Ureter (tissue), 1 donor: ENCODE measurements around the gene SRPK1. TPM values are rescaled to one million over a fixed set of nuclear protein-coding genes. Genes with fewer than 3 reads are reported as not detected.

Experiments used
- DNase-seq: peaks from one replicate; pipeline ENCODE4 v3.0.0-alpha.2; 2020; ENCODE audit warnings: low spot score
- total RNA-seq: library from RNA; stranded (reverse); gene quantifications from one replicate; pipeline ENCODE4 v1.2.4, GENCODE V29; 2023
- donor health status: DM: yes; HTN: yes; CAD: no.

The SRPK1 gene
- total RNA-seq, 1 donor from 2014 or later: 72.9 TPM

DNA sequence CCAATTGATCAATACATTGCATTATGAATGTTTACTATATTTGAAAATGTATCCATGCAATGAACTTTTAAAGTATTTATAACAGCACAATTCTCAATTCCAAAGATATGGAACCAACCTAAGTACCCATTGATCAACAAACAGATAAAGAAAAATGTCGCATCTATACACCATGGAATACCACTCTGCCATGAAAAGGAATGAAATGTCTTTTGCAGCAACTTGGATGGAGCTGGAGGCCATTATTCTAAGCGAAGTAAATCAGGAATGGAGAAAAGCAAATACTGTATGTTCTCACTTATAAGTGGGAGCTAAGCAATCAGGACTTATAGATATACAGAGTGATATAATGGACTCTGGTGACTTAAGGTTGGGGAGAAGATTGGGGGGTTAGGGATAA lies 22.9 kb downstream of the SRPK1 start:
- no peak for DNase-seq

DNA sequence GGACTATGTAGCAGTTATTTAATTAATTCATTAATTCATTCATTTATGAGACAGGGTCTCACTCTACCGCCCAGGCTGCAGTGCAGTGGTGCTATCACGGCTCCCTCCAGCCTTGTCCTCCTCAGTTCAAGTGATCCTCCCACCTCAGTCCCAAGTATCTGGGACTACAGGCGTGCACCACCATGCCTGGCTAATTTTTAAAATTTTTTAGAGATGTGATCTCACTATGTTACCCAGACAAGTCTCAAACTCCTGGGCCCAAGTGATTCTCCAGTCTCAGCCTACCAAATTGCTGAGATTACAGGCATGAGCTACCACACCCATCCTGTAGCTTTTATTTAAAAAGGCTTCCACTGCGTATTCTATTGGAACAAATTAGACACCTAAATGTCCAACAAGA lies 23.4 kb downstream of the SRPK1 start:
- no peak for DNase-seq

DNA sequence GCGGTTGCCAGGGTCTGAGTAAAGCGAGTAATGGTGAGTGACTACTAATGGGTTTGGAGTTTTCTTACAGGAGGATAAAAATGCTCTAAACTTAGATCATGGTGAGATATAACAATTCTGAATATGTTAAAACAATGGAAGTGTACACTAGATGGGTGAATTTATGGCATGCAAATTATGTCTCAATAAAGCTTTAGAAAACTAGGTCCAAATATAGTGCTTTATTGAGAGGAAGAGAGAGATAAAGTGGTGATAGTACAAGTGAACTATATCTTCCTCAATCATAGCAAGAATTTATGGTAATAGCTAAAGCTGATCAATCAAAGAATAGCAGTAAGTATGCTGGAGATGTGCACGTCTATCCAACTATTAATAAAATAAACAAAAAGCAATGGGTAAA lies 23.9 kb downstream of the SRPK1 start:
- no peak for DNase-seq

DNA sequence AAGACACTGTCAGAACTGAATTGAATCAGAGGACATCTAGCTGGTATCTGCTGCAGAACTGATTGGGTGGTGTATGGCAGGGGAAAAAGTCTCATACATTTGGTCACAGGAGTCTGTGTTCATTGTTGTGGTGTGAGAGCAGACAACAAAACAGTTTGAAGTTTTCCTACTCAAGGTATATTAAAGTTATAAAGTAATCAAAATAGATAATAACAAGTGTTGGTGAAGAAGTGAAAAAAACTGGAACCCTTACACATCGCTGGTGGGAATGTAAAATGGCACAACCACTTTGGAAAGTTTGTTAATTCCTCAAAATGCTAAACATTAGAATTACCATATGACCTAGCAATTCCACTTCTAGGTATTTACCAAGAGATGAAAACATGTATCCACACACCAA lies 24.7 kb downstream of the SRPK1 start:
- no peak for DNase-seq

DNA sequence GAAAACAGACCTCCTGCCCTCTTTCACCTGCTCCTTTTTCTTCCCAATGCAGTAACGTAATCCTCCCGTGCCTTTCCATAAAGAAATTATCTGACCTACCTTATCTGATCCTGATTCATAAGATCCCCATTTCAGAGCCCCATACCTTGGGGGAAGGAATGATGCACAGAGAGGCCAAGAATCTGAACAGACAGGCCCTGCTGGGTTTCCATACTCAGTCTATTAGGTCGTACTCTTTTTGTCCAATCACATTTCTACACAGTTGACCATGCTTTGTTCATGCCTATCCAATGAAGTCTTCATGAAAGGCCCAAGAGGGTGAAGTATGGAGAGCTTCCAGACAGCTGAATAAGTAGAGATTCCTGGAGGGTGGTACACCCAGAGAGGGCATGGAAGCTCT lies 25.3 kb downstream of the SRPK1 start:
- no peak for DNase-seq

DNA sequence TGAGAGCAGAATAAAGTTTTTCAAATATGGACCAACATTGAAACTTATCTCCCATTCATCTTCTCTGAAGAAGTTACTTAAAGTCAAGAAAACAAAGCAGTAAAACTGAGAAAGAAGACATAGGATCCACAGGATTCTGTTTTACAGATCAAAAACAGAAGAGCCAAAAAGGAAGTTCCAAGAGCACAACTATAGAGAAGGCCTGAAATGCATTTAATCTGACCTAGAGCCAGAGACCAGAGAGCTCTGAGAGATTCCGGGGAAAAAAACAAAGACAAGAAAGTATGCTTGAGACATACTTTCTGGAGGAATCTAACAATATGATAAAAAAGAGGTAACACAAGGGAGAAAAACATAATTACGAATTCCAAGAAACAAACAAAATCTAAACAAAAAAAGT lies 26.1 kb downstream of the SRPK1 start:
- no peak for DNase-seq

DNA sequence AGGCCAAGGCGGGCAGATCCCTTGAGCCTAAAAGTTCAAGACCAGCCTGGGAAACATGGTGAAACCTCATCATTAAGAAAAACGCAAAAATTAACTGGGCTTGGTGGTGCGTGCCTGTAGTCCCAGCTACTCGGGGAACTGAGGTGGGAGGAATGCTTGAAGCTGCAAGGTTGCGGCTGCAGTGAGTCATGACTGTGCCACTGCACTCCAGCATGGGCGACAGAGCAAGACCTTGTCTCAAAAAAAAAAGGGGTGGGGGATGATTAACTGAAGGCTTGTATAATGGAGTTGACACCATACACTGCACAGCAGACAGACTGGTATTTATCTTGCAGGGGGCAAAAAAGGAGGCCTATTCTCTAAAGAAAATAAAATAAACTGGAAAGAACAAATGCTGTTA lies 27.7 kb downstream of the SRPK1 start:
- no peak for DNase-seq

DNA sequence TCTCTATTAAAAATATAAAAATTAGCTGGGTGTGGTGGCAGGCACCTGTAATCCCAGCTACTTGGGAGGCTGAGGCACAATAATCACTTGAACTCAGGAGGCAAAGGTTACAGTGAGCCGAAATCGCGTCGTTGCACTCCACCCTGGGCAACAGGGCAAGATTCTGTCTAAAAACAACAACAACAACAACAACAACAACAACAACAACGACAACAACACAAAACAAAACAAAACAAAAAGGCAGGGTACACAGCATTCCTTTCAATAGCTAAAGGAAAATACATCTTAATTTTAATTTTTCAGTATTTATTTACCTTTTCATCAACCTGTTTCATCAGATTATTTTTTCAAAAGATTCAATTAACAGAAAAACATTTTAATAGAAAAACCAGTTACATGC lies 28.4 kb downstream of the SRPK1 start:
- DNase-seq: no peak

DNA sequence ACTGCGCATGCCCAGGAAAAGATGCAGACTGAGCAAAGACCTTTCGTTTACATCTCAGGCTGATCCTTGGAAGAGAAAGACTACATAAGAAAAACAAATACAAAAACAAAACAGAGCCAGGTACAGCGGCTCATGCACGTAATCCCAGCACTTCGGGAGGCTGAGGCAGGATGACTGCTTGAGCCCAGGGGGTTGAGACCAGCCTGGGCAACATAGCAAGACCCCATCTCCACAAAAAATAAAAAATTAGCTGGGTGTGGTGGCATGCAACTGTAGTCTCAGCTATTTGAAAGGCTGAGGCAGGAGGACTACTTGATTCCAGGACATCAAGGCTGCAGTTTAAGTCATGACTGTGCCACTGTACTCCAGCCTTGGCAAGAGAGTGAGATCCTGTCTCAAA lies 41.7 kb downstream of the SRPK1 start:
- DNase-seq: no peak

DNA sequence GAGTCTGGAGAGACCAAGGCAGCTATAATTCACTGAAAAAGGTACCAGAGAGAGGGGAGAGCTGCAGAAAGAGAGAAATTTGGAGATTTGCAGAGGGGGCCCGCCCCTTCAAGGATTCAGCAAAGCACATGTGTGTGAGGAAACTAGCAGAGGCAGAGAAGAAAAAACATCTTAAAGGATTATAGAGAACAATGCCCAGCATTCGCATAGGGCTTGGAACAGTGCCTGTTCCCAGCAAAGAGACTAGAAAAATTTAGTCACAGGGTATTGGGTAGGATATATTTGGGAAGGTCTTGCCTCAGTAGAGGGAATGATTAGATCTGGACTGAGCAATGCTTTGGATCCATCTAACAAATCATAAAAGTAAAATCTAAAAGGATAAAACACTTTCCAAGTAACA lies 44.0 kb downstream of the SRPK1 start:
- no peak for DNase-seq

DNA sequence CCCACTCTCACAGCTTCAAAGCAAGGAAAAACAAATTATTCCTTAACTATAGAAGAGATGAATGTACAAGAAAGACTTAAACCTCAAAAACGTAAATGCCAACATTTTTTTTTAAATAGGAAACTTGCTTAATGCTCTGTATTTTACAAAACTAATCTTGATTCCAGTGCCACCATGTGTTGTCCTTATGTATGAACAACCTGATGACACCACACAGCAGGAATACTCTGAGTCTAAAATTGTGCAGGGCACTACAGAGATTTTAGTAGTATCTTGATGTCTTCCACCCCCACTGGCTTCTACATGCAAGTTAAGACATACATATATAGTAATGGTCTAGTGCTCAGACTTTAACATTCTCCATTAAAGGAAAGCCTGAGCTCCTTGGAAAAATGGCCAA lies 46.2 kb downstream of the SRPK1 start:
- no peak for DNase-seq

DNA sequence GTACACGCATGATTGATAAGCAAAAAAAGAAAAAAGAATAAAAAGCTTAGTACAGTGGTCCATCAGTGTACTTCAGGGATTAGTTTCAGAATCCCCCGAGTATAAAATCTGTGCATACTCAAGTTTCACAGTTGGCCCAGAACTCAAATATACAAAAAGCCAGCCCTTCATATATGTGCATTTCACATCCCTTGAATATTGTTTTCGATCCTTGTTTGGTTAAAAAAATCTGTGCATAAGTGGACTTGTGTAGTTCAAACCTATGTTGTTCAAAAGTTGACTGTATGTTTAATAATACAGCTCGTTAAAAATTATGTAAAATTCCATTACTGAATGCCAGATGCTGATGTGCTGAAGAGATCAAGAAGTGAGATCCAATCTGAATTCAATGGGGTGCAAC lies 61.5 kb downstream of the SRPK1 start:
- DNase-seq: no peak

DNA sequence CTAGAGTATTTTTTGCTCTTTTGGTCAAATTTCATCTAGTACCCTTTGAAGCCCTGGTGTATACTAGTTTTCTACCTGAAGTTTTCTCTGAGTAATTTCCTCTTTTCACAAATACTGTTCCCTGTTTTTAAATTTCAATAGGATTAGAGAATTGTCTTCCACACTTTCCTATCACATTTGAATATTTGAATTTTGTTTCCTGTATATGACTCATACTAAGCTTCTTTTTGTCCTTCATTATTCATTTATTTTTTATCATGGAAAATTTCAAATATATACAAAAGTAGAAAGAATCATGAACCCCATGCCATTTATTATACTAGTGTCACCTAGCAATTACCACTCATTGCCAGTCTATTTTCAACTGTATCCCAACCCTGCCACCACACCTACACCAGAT lies 63.0 kb downstream of the SRPK1 start:
- no peak for DNase-seq

DNA sequence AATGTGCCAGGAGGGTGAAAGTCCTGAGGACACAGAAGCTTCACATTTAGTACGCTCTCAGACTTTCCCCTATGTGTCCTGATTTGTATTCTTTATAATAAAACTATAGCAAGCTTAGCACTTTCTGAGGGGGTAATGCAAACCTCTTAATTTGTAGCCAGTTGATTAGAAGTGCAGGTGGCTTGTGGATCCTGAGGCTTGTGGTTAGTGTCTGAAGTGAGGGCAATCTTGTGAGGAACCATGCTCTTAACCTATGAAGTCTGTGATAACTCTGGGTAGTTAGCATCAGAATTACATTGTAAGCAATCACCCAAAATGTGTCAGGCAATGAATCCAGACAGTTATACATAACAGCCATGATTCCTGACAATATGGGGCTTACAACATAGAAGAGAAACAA lies 64.6 kb downstream of the SRPK1 start:
- no peak for DNase-seq

DNA sequence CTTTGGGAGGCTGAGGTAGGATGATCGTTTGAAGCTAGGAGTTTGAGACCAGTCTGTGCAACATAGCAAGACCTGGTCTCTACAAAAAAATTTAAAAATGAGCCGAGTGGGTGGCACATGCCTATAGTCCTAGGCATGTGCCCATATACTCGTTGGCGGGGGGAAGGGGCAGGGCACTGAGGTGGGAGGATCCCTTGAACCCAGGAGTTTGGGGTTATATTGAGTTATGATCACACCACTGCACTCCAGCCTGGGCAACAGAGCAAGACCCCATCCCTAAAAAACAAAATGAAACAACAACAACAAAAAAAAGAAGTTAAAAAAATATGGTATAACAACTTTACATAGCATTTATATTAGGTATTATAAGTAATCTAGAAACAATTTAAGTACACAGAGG lies 67.9 kb downstream of the SRPK1 start:
- no peak for DNase-seq

DNA sequence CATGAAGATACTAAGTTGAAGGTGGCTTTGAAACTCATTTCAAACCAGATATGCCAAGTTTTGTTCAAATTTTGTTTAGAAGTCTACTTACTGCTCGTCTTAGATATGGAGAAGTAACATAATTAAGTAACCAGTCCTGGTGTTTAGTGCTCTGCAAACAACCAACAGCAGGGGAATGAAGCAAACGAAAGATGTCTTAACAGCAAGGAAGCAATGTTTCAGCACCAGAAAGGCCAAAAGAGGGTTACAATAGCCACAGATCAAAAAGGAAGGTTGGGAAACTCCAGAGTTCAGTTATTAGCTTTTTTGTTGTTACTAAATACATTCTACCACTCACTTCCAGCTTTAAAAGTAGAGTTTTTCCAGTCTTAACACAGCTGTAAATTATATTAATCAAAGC lies 70.7 kb downstream of the SRPK1 start:
- DNase-seq: no peak

DNA sequence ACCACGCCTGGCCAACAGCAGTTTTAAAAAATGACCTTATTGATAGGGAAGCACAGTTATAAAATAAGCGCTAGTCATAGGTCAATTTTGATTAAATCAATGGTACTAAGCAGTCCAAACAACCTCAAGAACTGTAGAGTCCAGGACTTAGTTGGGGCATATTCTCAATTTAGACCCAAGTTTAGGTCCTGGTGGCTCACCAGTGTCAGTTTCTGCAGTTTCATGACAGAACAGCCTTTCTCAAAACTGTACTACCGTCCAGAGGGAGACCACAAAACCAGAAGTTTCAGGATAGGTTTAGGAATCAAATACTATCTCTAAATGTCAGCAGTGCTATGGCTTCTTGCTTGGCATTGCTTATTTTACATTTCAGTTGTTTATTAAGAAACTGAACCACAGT lies 76.6 kb downstream of the SRPK1 start:
- no peak for DNase-seq

DNA sequence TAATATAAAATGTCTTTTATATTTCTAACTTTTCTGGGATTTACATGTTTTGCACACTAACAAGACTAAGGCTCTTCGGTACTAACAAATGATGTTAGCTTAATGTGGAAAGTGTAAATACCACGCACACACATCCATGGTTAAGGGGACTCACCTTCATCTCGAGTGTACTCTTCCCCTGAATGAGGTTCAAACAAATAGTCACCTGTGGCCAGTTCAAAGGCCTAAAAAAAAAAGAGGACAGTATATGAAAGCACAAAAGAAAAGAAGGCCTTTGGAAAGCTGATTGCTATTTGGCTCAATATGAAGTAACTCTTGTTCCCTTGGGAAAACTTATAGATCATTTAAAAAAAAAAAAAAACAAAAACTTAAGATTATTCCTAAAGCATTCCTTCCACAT lies 78.5 kb downstream of the SRPK1 start:
- no peak for DNase-seq

DNA sequence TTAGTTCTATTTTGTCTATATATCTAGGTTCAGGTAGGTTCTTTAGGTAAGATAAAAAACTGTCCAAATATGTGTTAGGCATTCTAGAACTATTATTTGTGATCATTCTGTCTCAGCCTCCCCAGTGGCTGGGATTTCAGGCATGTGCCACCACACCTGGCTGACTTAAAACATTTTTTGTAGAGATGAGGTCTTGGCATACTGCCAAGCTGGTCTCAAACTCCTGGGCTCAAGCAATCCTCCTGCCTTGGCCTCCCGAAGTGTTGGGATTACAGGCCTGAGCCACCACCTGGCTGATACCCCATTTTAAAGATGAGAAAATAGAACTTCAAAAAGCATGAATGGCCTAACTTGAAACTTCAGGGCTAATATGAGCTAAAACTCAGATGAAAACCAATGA lies 81.9 kb downstream of the SRPK1 start:
- DNase-seq: no peak

DNA sequence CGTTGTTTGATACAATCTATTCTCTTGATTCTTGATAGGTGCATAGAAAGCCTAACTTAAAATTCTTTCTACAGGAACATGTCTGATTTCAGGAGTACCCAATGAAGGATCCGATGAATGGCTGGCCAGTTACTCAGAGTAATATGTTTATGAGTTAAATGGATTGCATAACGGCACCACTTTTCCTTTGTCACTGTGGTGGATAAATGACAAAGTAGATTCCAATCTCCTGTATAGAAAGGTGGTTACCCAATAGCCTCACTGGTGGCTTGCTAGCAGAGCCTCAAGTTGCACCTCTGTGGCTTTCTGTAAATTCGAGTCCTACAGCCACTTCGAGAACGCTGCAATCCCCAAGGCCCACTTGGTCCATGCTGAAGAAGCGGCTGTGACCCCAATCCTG lies 87.4 kb downstream of the SRPK1 start:
- DNase-seq: no peak

DNA sequence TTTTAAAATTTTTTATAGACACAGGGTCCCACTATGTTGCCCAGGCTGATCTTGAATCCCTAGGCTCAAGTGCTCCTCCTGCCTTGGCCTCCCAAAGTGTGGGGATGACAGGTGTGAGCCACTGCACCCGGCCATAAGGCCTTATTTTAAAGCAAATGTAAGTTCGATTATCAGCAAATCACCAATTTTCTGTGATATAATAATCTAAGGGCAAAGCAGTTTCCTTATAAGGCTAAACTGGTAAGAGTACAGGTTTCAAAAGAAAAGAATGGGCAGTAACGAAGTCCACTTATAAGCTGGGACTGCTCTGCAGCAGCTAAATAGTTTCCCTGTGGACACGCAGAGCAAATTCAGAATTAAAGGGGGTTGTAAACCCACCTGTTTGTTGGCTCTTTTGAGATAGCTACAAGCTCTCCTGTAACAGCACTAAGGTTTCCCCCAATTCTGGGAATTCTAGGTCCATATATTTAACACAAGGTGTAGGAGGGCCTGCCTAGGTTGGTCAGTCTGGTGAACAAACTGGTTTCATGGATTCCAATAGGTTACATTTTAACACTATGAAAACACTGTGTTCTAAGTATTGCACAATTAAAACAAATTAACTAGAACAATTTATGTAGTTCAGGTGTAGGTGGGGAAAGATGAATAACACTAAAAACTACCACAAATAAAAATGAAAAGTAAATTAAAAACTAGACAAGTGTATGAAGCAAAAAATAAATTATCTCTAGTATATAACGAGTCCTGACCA lies 89.5 kb downstream of the SRPK1 start:
- no peak for DNase-seq

DNA sequence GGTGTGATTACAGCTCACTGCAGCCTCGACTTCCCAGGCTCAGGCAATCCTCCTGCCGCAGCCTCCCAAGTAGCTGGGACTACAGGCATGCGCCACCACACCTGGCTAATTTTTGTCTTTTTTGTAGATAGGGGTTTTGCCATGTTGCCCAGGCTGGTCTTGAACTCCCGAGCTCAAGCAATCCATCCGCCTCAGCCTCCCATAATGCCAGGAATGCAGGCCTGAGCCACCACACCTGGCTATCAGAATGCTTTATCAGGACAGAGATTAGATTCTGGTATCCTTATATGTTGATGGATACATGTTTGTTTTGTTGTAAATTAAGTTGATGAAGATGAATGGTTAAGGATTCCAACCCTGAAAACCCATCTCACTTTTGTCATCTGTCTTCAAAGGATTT lies 91.6 kb downstream of the SRPK1 start:
- DNase-seq: no peak

DNA sequence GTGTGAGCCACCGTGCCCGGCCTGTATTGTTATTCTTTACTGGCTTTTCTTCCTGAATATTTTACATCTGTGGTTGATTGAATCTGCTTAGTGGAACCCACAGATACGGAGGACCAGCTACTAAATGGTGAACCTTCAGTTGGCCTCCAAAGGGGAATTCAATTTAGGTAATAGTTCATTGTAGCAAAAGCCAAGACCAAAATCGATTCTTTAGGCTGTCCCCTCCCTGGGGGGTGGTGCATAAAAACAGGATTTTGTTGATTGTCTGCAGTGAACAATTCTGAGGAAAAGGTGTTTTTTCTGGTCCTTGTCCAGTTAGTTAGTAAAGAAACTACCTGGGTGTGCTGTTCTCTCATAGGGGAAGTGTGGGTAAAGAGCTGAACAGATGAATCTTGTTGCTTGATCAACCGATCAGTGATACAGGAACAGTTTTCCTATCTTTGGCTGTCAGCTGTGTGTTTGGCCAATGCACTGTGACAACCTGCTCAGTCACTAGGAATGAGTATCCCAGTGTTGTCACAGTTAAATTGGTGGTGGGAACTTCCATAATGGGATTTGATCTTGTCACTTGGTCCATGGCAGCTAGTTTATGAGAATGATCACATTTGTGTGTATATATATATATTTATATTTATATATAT lies 96.2 kb downstream of the SRPK1 start:
- DNase-seq: no peak

DNA sequence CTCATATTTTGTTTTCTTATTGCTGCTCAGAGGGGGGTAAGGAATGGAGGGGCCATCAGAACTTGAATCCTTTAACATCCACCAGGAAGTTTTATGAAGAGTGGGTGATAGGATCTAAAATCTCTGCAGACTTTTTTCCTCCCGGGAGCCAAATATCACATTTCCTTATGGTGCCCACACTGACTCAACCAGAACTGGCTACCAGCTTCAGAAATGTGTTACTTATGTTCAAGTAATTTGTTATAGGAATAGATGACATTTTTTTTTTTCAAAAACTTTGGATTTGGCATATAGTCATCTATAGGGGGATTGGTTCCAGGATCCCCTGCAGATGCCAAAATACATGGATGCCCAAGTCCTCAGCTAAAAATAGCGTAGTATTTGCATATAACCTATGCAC lies 97.3 kb downstream of the SRPK1 start:
- DNase-seq: no peak
